Measurements from ENCODE around the gene CD63. TPM values are rescaled to one million over a fixed set of nuclear protein-coding genes. Genes with fewer than 3 reads are reported as not detected.

CD63 gene
- total RNA-seq, 1 donor from 2014 or later = 586 TPM

GRCh38 chr12:55720894-55721444 is 7.8 kb downstream of the CD63 start:
- peak; percentile 48 for DNase-seq

DNA sequence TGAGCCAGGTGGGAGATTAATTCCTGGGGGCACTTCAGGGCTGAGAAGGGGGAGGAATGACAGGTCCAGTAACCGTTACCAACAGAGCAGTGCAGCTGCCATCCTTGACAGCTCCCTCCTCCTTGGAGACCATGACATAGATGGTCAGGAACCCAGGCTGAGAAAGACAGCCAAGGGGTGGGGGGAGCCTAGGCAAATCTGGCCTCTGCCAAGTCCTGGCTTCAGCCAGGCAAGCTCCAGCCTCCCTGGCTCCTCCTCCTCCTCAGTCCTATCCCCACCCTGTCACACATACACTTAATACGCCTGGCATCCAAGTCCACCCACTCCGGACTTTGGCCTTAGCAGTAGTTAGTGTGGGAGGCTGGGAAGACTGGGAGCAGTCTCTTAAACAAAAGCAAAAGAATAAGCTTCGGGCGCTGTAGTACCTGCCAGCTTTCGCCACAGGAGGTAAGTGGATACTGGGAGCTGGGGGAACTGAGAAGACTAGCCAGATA is 8.7 kb downstream of the CD63 start, which contains the start of gene RDH5:
Gene RDH5, plus strand, starts transcription at position 323 of the 494 bp plus-strand sequence. CDS start 792 bp downstream, outside the sequence.
- no peak for DNase-seq

DNA sequence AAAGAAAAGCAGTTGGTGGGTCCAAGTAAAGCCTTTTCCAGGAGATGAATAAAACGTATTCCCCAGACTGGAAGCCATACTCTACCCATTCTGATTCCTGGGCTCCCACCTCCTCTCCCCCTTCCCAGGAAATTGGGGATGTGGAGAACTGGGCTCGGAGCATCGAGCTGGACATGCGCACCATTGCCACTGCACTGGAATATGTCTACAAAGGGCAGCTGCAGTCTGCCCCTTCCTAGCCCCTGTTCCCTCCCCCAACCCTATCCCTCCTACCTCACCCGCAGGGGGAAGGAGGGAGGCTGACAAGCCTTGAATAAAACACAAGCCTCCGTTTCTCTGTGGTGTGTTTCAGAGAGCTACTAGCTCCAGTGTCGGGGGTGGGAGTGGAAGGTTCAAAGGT is 9.4 kb downstream of the CD63 start:
- no peak for DNase-seq

GRCh38 chr12:55718624-55719275 is 10.1 kb downstream of the CD63 start:
- peak; percentile 78 for DNase-seq

GRCh38 chr12:55718015-55718414 is 10.8 kb downstream of the CD63 start:
- peak; percentile 61 for DNase-seq

- peak; percentile 19 for DNase-seq
Measured at GRCh38 chr12:55717011-55718007, 11.5 kb downstream of the CD63 start.

GRCh38 chr12:55716582-55716957 is 12.2 kb downstream of the CD63 start:
- no peak for DNase-seq

DNA sequence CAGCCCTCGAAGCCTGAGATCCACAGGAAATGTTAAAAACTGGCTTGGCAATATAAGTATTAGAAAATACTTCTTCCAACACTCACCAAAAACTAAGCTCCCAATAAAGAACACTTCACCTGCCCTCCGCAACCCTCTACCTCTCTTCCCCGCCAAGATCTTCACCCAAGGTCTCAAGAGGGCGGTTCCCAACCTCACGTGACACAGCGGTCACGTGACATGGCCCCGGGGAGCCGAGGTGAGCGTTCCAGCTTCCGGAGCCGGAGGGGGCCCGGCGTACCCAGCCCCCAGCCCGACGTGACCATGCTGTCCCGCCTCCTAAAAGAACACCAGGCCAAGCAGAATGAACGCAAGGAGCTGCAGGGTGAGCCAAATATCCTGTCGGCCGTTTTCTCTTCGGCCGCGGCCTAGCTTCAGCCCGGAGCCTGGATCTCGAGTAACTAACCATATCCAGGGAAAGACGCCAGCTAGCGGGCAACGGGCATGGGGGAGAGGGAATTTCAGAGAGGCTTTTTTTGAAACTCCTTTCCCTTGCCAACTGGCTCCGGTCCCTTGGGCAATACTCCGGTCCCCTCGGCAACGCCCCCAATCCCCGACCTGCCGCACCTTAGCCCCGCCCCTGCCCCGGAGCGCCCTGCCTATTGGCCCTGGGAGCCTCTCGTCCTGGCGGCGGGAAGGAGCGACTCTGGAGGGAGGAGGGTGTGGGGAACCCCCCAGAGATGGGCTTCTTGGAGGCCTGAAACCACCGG is 12.8 kb downstream of the CD63 start, which contains the start of gene BLOC1S1:
Gene BLOC1S1, plus strand, starts transcription at position 214 of the 749 bp plus-strand sequence. Its CDS starts 6 bp downstream, at position 220.
- peak; percentile 81 for DNase-seq

DNA sequence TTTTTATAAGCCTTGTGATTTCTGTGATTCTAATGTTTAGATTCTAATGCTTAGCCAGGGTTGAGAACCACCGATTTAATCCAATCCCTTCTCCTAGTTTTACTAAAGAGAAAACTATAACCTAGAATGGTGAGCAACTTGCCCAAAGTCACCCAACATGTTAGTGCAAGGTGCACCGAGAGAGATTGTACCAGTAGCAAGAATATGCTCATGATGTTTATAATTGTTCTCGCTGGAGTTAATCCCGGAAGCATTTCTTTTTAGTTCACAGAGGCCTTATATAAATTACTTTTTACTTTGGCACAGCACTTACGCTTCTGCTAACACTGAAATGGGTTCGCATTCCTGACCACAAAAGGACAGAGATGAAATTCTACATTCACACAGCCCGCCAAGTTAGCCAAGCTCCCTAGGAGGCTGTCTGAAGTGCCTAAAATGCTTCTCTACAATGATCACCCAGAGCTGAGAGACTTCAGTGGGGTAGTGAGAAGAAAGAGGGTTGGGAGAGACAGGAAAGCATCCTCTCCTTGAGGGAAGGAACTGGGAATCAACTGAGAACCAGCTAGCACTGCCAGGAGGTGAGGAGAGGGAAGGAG is 13.5 kb downstream of the CD63 start:
- no peak for DNase-seq

GRCh38 chr12:55713721-55714120 is 15.1 kb downstream of the CD63 start:
- DNase-seq = no peak

DNA sequence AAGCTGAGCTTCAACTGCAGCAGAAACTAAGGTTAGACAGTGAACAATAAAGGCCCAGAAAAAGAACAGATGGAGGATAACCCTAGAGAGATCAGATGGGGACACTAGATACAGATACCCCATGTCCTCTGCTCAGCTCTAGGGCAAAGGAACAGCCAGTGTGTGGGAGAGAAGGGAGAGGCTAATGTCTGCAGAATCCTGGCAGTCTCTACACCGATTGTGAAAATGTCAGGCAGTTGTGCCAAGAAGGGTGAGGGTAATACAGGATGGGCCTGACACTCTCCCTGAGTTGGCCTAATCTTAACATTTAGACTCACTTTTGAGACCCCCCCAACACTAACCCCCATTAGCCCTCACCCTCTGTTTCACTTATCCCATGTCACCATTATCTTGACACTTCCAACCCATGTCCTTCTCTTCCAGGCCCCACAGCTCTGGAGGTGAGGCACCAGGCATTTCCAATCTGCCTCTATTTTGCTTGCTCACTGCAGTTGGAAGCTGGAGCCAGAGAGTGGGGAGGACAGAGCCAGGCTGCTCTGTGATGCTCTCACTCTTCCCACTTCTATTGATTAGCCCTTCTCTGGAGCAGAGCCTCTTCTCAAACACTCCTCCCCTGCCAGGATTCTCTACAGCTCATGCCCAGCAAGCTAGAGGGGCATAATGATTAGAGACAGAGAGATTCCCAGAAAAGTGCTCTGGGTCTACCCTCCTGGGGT is 16.0 kb downstream of the CD63 start:
- DNase-seq = no peak

DNA sequence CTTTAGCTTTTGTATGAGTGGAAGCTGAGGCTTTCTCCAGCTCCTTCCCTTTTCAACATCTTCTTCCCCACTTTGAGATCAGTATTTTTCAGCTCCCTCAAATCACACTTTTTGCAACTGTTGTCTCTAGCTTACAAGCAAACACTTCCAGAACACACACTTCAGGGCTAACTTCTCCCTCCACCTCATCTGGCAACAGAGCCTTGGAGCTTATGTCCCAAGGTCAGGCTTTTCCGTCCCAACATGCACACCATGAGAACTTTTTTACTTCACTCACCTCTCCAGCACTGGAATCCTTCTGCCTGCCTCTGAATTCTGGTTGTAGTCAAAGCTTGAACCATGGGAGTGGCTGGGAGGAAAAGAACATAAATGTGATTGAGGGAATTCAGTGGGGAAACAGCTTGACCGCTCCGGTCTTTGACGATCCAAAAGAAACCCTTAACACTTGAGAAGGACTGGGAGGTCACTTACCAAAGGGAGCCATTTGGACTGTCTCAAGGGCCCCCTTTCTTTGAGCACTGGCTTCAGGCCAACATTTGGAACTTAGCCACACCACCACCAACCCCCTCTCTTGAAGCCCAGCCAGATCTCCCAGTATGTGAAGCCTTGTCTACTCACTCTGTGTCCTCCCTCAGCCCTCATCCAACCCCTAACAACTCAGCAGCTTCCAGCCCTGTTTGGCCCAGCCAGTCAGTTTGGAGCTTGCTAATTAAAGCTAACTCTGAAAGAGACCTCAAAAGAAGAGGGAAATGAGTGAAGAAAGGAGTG is 16.8 kb downstream of the CD63 start:
- DNase-seq = peak; percentile 26

GRCh38 chr12:55708695-55709233 is 20.0 kb downstream of the CD63 start:
- peak; percentile 17 for DNase-seq

DNA sequence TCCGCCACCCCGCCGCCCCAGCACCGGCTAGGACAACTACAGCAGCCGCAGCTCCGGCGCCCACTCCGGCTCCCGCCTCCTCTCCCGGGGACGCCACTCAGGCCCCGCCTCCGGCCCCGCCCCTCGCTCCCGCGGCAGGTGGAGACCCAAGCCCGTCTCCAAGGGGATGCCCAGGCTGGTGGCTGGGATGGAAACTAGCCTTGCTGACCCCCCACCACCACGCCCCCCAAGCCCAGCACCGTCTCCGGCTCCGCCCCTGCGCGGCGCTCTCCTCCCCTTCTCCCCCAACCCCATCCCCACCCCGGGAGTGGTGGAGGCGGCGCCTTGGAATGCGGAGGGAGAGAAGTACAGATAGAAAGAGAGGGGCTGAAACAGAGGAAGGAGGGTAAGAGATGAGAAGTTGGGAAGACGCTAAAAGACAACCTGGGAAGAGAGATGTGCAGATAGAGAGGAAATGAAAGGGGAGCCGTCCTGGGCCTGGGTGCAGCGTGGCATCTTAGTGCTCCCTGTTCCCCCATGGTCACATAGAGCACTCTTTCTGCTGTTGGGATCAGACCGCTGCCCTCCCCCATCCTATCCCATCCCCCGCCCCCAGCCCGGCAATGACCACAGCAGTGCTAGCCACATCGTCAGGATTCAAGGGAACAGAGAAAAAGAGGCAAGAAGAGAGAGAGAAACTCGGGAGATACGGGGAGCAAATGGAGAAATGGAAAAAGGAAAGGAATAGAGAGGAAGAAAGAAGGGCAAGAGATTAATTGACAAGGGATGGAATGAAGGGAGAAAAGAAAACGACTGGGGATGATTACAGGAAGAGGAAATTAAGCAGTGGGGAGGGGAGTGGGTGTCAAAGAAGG is 20.7 kb downstream of the CD63 start, which contains the start of gene ITGA7:
Gene ITGA7, minus strand, starts transcription at position 64 of the 854 bp plus-strand sequence. CDS start 222 bp downstream, outside the sequence.
- peak; percentile 12 for DNase-seq

DNA sequence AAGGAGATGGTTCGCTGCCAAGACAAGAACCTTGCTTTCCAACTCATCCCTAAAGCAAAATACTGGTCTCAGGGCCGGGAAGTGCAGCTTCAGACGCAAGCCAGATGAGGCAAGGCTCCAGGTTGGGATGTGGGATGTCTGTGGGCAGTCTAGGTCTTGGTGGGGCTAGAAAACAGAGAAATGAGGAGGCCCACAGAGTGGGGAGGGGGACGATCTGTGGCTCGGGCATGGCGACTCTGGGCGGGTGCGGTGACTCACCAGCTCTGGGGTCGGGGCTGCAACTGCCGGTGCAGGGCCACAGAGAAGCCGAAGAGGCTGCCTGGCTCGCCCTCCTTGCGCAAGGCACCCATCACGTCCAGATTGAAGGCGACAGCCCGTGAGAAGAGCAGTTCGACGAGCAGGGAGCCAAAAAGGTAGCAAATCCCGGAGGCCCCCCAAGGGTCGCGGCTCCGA is 21.6 kb downstream of the CD63 start:
- no peak for DNase-seq

DNA sequence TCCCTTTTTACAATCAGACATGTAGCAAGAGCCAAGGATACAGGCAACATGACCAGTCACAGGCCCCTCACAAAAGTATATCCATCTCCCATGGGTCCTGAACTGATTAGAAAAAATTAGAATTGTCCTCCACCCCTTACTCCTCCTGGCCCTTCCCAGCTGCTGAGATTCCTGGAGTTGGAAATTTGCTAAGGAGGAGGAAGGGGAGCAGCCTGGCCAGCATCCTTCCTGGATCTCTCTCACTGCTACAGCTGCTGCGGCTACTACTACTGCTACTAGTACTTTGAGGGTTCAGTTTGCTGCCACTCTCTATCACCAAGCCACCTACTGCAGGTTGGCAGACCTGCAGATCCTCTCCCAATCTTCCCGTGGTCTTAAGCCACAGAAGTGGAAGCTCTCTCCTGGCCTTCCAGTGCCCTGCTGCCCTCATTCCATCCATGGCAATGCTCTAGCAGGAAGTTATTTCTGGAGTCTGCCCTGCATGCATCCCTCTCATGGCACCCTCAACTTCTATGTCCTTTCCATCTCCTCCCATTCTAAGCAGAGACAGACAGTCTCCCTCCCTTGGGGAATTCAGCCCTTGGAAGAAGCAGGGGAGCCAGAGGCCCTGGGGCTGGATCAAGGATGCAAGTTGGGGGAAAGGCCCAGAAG is 22.1 kb downstream of the CD63 start:
- DNase-seq = no peak

- DNase-seq = no peak
Measured at GRCh38 chr12:55705782-55706402, 22.9 kb downstream of the CD63 start.

All from skin of body (tissue), 2 donors.